Fibroblast of gingiva (primary cell): Measurements from ENCODE around the gene ZNF600.
A peak's percentile ranks its signal among the peaks of the same experiment; 100 is the strongest.
"Not testable (repeated sequence)": the region's sequence is repeated elsewhere in the genome, so short reads cannot be mapped to it uniquely, and the experiment has no call there.

Experiments
- DNase-seq: peaks from one replicate; pipeline ENCODE4 v3.0.0-alpha.2; 2011; ENCODE audit warnings: low read depth

The ZNF600 gene

GRCh38 chr19:52741951-52742485, 44.6 kb downstream of the ZNF600 start:
- DNase-seq: no peak

GRCh38 chr19:52741371-52741770, 45.2 kb downstream of the ZNF600 start:
- DNase-seq: not testable (repeated sequence)

- DNase-seq: no peak
Measured at GRCh38 chr19:52739576-52739975, 47.0 kb downstream of the ZNF600 start.

- no peak for DNase-seq
Measured at GRCh38 chr19:52735734-52736133, 50.9 kb downstream of the ZNF600 start.

- DNase-seq: peak; percentile 92
Measured at GRCh38 chr19:52734893-52735661, 51.5 kb downstream of the ZNF600 start, which contains the start of gene ZNF611. Gene ZNF611 (minus strand): TSS chr19:52735044. CDS start chr19:52715894, 19,150 bp downstream.

GRCh38 chr19:52734331-52734892, 52.2 kb downstream of the ZNF600 start:
- no peak for DNase-seq

GRCh38 chr19:52726051-52726450, 60.5 kb downstream of the ZNF600 start:
- not testable (repeated sequence) for DNase-seq

- DNase-seq: no peak
Measured at GRCh38 chr19:52725528-52725961, 61.0 kb downstream of the ZNF600 start.

- DNase-seq: no peak
Measured at GRCh38 chr19:52724701-52725514, 61.7 kb downstream of the ZNF600 start.

- DNase-seq: not testable (repeated sequence)
Measured at GRCh38 chr19:52723907-52724598, 62.5 kb downstream of the ZNF600 start.

GRCh38 chr19:52722062-52723003, 64.3 kb downstream of the ZNF600 start:
- DNase-seq: peak; percentile 77

GRCh38 chr19:52720541-52720940, 66.0 kb downstream of the ZNF600 start:
- DNase-seq: not testable (repeated sequence)

GRCh38 chr19:52716522-52716921, 70.1 kb downstream of the ZNF600 start:
- DNase-seq: no peak

GRCh38 chr19:52715902-52716301, 70.7 kb downstream of the ZNF600 start:
- not testable (repeated sequence) for DNase-seq

GRCh38 chr19:52715330-52715729, 71.3 kb downstream of the ZNF600 start:
- not testable (repeated sequence) for DNase-seq
